HL-60 (cell line): ENCODE data around the gene PTPRD.

Experiments
- DNase-seq, 2 experiments: peaks; one replicate each; pipeline ENCODE4 v3.0.0-alpha.2; 2010 to 2020; ENCODE audit warnings: low read depth in 1 of 2, low spot score in 1 of 2
- H3K27ac ChIP-seq: fragments of 250-450 bp; sonication (Bioruptor Pico); replicated peaks from 2 replicates; pipeline ENCODE4 v1.5.1; 2020; ENCODE audit warnings: mild to moderate bottlenecking, moderate library complexity
- H3K27me3 ChIP-seq: fragments of 250-450 bp; sonication (Bioruptor Pico); 2 replicates; pipeline ENCODE4 v1.5.1; 2021; ENCODE audit warnings: mild to moderate bottlenecking, moderate library complexity; ENCODE audit not compliant: insufficient read depth, poor library complexity, severe bottlenecking
- H3K4me3 ChIP-seq: replicated peaks from 2 replicates; pipeline ENCODE4 v1.5.1; 2011; ENCODE audit warnings: mild to moderate bottlenecking, control low read depth, low read length; ENCODE audit not compliant: insufficient read depth
- GABPA ChIP-seq: IDR thresholded peaks from 2 replicates; pipeline ENCODE4 v1.6.1; 2012; ENCODE audit warnings: low read depth
- POLR2AphosphoS5 ChIP-seq: IDR thresholded peaks from 2 replicates; pipeline ENCODE4 v1.6.1; 2012; ENCODE audit warnings: low read depth
- SPI1 ChIP-seq: IDR thresholded peaks from 2 replicates; pipeline ENCODE4 v1.6.1; 2012; ENCODE audit warnings: low read depth, mild to moderate bottlenecking, borderline replicate concordance
- TF ChIP-seq, protein P1 (sequence below): IDR thresholded peaks from one replicate; pipeline ENCODE4 v1.5.1; 2011; ENCODE audit warnings: low read length, control low read depth, inconsistent platforms; ENCODE audit not compliant: insufficient read depth
- TF ChIP-seq, protein P2 (sequence below): IDR thresholded peaks from 2 replicates; pipeline ENCODE4 v1.6.1; 2012; ENCODE audit warnings: low read depth; ENCODE audit not compliant: insufficient replicate concordance

Gene PTPRD

DNA sequence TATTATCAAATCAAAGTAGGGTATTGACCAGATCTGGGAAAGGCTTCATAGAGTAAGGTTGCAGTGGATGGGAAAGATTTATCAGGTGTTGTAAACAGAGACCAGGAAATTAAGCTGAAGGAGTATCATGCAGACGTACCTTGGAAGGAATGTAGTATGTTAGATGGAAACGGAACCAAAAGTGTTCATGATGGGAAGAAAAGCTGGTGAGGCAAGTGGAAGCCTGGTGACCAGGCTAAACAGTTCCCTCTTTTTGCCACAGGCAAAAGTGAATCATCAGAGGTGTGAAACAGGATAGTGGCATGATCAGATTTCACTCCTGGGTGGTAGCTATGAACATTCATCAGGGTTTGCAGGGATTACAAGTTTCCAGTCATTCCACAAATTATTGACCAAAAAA lies 2033.1 kb downstream of the PTPRD start:
- Histone ChIP-seq H3K27me3 (no peaks in the 10 kb centered on the region), H3K4me3 (no peak overlapping the region), H3K27ac (no peak overlapping the region)
- DNase-seq: no peak
- TF ChIP-seq, protein P1, sequence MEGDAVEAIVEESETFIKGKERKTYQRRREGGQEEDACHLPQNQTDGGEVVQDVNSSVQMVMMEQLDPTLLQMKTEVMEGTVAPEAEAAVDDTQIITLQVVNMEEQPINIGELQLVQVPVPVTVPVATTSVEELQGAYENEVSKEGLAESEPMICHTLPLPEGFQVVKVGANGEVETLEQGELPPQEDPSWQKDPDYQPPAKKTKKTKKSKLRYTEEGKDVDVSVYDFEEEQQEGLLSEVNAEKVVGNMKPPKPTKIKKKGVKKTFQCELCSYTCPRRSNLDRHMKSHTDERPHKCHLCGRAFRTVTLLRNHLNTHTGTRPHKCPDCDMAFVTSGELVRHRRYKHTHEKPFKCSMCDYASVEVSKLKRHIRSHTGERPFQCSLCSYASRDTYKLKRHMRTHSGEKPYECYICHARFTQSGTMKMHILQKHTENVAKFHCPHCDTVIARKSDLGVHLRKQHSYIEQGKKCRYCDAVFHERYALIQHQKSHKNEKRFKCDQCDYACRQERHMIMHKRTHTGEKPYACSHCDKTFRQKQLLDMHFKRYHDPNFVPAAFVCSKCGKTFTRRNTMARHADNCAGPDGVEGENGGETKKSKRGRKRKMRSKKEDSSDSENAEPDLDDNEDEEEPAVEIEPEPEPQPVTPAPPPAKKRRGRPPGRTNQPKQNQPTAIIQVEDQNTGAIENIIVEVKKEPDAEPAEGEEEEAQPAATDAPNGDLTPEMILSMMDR: no peak
- TF ChIP-seq GABPA (no peak), POLR2AphosphoS5 (no peak)

DNA sequence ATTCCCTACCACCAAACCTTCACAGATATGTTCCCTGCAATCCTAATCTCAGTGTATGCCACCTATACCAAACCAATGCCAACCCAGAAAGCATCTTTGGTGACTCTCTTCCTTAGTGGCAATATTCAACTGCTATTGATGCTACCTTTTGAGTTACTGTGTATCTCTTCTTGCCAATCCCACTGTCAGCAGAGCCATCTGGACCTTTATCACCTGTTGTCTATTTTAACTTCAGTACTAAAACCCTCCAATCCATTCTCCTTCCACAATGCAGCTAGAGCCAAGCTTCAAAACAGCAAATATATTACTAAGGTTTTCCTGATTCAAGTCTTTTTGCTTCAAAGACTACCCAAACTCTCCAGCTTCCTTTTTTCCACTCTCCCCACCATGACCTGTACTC lies 2036.1 kb downstream of the PTPRD start:
- no peak for DNase-seq
- Histone ChIP-seq H3K4me3 (no peak overlapping the region), H3K27me3 (no peaks in the 10 kb centered on the region), H3K27ac (no peak overlapping the region)
- TF ChIP-seq POLR2AphosphoS5: no peak
- TF ChIP-seq, protein P2, sequence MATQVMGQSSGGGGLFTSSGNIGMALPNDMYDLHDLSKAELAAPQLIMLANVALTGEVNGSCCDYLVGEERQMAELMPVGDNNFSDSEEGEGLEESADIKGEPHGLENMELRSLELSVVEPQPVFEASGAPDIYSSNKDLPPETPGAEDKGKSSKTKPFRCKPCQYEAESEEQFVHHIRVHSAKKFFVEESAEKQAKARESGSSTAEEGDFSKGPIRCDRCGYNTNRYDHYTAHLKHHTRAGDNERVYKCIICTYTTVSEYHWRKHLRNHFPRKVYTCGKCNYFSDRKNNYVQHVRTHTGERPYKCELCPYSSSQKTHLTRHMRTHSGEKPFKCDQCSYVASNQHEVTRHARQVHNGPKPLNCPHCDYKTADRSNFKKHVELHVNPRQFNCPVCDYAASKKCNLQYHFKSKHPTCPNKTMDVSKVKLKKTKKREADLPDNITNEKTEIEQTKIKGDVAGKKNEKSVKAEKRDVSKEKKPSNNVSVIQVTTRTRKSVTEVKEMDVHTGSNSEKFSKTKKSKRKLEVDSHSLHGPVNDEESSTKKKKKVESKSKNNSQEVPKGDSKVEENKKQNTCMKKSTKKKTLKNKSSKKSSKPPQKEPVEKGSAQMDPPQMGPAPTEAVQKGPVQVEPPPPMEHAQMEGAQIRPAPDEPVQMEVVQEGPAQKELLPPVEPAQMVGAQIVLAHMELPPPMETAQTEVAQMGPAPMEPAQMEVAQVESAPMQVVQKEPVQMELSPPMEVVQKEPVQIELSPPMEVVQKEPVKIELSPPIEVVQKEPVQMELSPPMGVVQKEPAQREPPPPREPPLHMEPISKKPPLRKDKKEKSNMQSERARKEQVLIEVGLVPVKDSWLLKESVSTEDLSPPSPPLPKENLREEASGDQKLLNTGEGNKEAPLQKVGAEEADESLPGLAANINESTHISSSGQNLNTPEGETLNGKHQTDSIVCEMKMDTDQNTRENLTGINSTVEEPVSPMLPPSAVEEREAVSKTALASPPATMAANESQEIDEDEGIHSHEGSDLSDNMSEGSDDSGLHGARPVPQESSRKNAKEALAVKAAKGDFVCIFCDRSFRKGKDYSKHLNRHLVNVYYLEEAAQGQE: no peak
- no peak for TF ChIP-seq GABPA
- no peak for TF ChIP-seq SPI1
- TF ChIP-seq, protein P1: no peak

DNA sequence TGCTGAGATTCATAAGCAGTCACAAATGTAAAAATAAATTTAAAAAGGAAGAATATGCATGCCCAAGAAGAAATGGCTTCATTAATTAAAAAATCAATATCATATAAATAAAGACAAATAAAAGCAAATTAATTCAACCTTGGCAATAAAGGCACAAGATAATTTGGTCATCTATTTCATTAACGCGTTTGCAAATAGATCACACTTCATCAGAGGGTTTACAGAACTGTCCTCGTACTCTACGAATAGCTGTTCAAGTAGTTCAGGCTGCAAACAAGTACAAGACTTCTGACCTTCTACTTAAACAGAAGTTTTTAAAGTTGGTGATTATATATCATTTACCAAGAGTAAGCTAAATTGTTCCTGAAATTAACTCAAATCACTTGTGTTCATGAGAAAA lies 2038.0 kb downstream of the PTPRD start:
- H3K4me3 ChIP-seq: no peak overlapping the region

More for the DNA sequence above, 2038.0 kb downstream of the PTPRD start:
- H3K27me3 ChIP-seq: no peaks in the 10 kb centered on the region
- TF ChIP-seq GABPA (no peak), SPI1 (no peak), POLR2AphosphoS5 (no peak)
- TF ChIP-seq, protein P1: no peak
- TF ChIP-seq, protein P2: no peak
- no peak overlapping the region for H3K27ac ChIP-seq
- DNase-seq: no peak
